Type B pancreatic cell (in vitro differentiated cells): ENCODE measurements around the gene MEG3. TPM values are rescaled to one million over a fixed set of nuclear protein-coding genes. Genes with fewer than 3 reads are reported as not detected.

Experiments used
- DNase-seq: peaks from one replicate; pipeline ENCODE4 v3.0.0; 2021; ENCODE audit warnings: mixed read lengths; ENCODE audit not compliant: unreplicated experiment; ENCODE audit errors: extremely low spot score
- H3K27ac Mint-ChIP-seq: 2 replicates; pipeline ENCODE4 v1.8.0; 2021; ENCODE audit warnings: mild to moderate bottlenecking, mixed read lengths
- H3K27me3 Mint-ChIP-seq: 2 replicates; pipeline ENCODE4 v1.8.0; 2021; ENCODE audit warnings: mixed read lengths
- H3K36me3 Mint-ChIP-seq: 2 replicates; pipeline ENCODE4 v1.8.0; 2021; ENCODE audit warnings: mixed read lengths
- H3K4me1 Mint-ChIP-seq: one replicate; pipeline ENCODE4 v1.8.0; 2021; ENCODE audit warnings: mixed read lengths; ENCODE audit not compliant: unreplicated experiment
- H3K4me3 Mint-ChIP-seq: 2 replicates; pipeline ENCODE4 v1.8.0; 2021; ENCODE audit warnings: mild to moderate bottlenecking, mixed read lengths
- H3K9me3 Mint-ChIP-seq: 2 replicates; pipeline ENCODE4 v1.8.0; 2021; ENCODE audit warnings: mixed read lengths
- CTCF ChIP-seq: fragments of 200-600 bp; sonication (generic); conservative IDR thresholded peaks from 2 replicates; pipeline ENCODE4 v1.5.0; 2021; ENCODE audit warnings: antibody characterized with exemption, mild to moderate bottlenecking
- microRNA-seq: library from miRNA; unstranded; fragments of <30 nt; microRNA quantifications from one replicate; pipeline ENCODE4, GENCODE V29; 2020
- total RNA-seq: library from RNA; stranded (reverse); gene quantifications from 2 replicates; pipeline ENCODE4 v1.2.1, GENCODE V29; 2021; ENCODE audit warnings: low replicate concordance

The MEG3 gene
- total RNA-seq, 1 donor from 2014 or later = 0.68 TPM

GRCh38 chr14:100904307-100905087 is 78.6 kb downstream of the MEG3 start:
- Mint-ChIP-seq H3K27me3 (peaks cover 82% of the 10 kb centered on the region), H3K27ac (peak overlapping the region; percentile 51), H3K4me3 (peak overlapping the region; percentile 89), H3K4me1 (peaks cover 39% of the 10 kb centered on the region), H3K9me3 (no peaks in the 10 kb centered on the region), H3K36me3 (no peaks in the 10 kb centered on the region)
- TF ChIP-seq CTCF = peak; percentile 82
- no peak for DNase-seq

GRCh38 chr14:100905166-100905565 is 79.2 kb downstream of the MEG3 start:
- Mint-ChIP-seq H3K4me1 (peaks cover 32% of the 10 kb centered on the region), H3K27ac (no peak overlapping the region), H3K4me3 (peak overlapping the region; percentile 74), H3K27me3 (peaks cover 76% of the 10 kb centered on the region), H3K9me3 (no peaks in the 10 kb centered on the region), H3K36me3 (no peaks in the 10 kb centered on the region)
- TF ChIP-seq CTCF = no peak
- DNase-seq = no peak

- H3K4me1 Mint-ChIP-seq = peaks cover 22% of the 10 kb centered on the region
- no peaks in the 10 kb centered on the region for H3K36me3 Mint-ChIP-seq
- no peaks in the 10 kb centered on the region for H3K9me3 Mint-ChIP-seq
- DNase-seq = no peak
- no peak overlapping the region for H3K27ac Mint-ChIP-seq
- no peak overlapping the region for H3K4me3 Mint-ChIP-seq
- TF ChIP-seq CTCF = peak; percentile 67
- peaks cover 66% of the 10 kb centered on the region for H3K27me3 Mint-ChIP-seq
These were observed 80.5 kb downstream of the MEG3 start for GRCh38 chr14:100906420-100906819.

GRCh38 chr14:100907240-100907639 is 81.3 kb downstream of the MEG3 start:
- TF ChIP-seq CTCF = no peak
- no peaks in the 10 kb centered on the region for H3K36me3 Mint-ChIP-seq
- peaks cover 62% of the 10 kb centered on the region for H3K27me3 Mint-ChIP-seq
- peaks cover 20% of the 10 kb centered on the region for H3K4me1 Mint-ChIP-seq
- DNase-seq = no peak
- no peak overlapping the region for H3K4me3 Mint-ChIP-seq
- no peak overlapping the region for H3K27ac Mint-ChIP-seq
- no peaks in the 10 kb centered on the region for H3K9me3 Mint-ChIP-seq

GRCh38 chr14:100909439-100909838 is 83.5 kb downstream of the MEG3 start:
- Mint-ChIP-seq H3K36me3 (no peaks in the 10 kb centered on the region), H3K4me3 (no peak overlapping the region), H3K27ac (no peak overlapping the region), H3K9me3 (no peaks in the 10 kb centered on the region), H3K27me3 (peaks cover 40% of the 10 kb centered on the region), H3K4me1 (peaks cover 8% of the 10 kb centered on the region)
- TF ChIP-seq CTCF = no peak
- no peak for DNase-seq

Small RNA genes within 50 kb of the gene (microRNA-seq; reads per million reads assigned to microRNA genes)
- gene MIR127 (28.9 reads per million, percentile 50 among the genes with 10 or more reads in this experiment), gene MIR136 (1.7 reads per million), gene MIR2392 (not detected), gene MIR337 (40.2 reads per million, percentile 53 among the genes with 10 or more reads in this experiment), gene MIR431 (49.8 reads per million, percentile 55 among the genes with 10 or more reads in this experiment), gene MIR432 (12.9 reads per million, percentile 36 among the genes with 10 or more reads in this experiment), gene MIR433 (6.9 reads per million, percentile 26 among the genes with 10 or more reads in this experiment), gene MIR493 (19.0 reads per million, percentile 42 among the genes with 10 or more reads in this experiment), gene MIR665 (not detected)

Other genes with a start within 250 kb of the MEG3 start
- 1.9 and 3.0 TPM in 2 replicates for gene BEGAIN, start 238.7 kb upstream of the MEG3 start, total RNA-seq
- gene DLK1, start 99.2 kb upstream of the MEG3 start, total RNA-seq = 149 and 405 TPM in 2 replicates
- gene RTL1, start 77.6 kb downstream of the MEG3 start, total RNA-seq = 1.5 and 5.4 TPM in 2 replicates